NCI-H128 (cell line): ENCODE data around the gene STK17B.

Experiments
- DNase-seq: peaks from one replicate; lab custom pipeline; 2025; ENCODE audit not compliant: unreplicated experiment; lab: John Stamatoyannopoulos, UW

The STK17B gene

GRCh38 chr2:196159221-196159892 is 12.0 kb downstream of the STK17B start:
- DNase-seq = no peak

- no peak for DNase-seq
Measured at GRCh38 chr2:196155575-196155974, 15.8 kb downstream of the STK17B start.

GRCh38 chr2:196153480-196153879 is 17.9 kb downstream of the STK17B start:
- no peak for DNase-seq

- no peak for DNase-seq
Measured at GRCh38 chr2:196149948-196150347, 21.4 kb downstream of the STK17B start.

- no peak for DNase-seq
Measured at GRCh38 chr2:196148736-196149135, 22.6 kb downstream of the STK17B start.

- no peak for DNase-seq
Measured at GRCh38 chr2:196145256-196145655, 26.1 kb downstream of the STK17B start.

GRCh38 chr2:196144513-196145126 is 26.8 kb downstream of the STK17B start:
- no peak for DNase-seq

GRCh38 chr2:196143730-196144131 is 27.6 kb downstream of the STK17B start:
- no peak for DNase-seq

GRCh38 chr2:196142825-196143224 is 28.6 kb downstream of the STK17B start:
- no peak for DNase-seq

- DNase-seq = no peak
Measured at GRCh38 chr2:196140213-196140612, 31.2 kb downstream of the STK17B start.

- DNase-seq = no peak
Measured at GRCh38 chr2:196137271-196137670, 34.1 kb downstream of the STK17B start.

- no peak for DNase-seq
Measured at GRCh38 chr2:196136151-196136550, 35.2 kb downstream of the STK17B start.

- no peak for DNase-seq
Measured at GRCh38 chr2:196131949-196132925, 39.1 kb downstream of the STK17B start.

- no peak for DNase-seq
Measured at GRCh38 chr2:196131384-196131937, 39.9 kb downstream of the STK17B start.

- DNase-seq = no peak
Measured at GRCh38 chr2:196130039-196130825, 41.1 kb downstream of the STK17B start.

- no peak for DNase-seq
Measured at GRCh38 chr2:196128749-196129148, 42.6 kb downstream of the STK17B start.

- no peak for DNase-seq
Measured at GRCh38 chr2:196125596-196125995, 45.8 kb downstream of the STK17B start.

GRCh38 chr2:196123679-196124373 is 47.6 kb downstream of the STK17B start:
- DNase-seq = no peak

GRCh38 chr2:196119926-196120325 is 51.5 kb downstream of the STK17B start:
- no peak for DNase-seq

- DNase-seq = no peak
Measured at GRCh38 chr2:196117214-196117705, 54.1 kb downstream of the STK17B start.
